ENCODE results near the gene TCF12. TPM values are rescaled to one million over a fixed set of nuclear protein-coding genes. Genes with fewer than 3 reads are reported as not detected.

The TCF12 gene
- total RNA-seq, 1 experiment from 2014 or later, result 76.7 TPM

DNA sequence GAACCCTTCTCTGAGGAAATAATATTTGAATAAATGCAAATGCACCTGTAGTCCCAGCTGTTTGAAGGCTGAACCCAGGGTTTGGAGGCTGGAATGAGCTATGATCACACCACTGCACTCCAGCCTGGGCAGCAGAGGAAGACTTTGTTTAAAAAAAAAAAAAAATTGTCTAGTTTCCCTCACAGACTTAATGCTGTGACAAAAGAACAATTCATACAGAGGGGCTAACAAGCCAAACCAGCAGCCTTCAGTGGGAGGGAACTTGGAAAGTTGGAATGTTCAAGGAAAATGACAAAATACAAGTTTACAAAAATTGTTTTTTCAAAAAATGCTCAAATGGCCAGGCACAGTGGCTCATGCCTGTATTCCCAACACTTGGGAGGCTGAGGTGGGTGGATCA, 229.8 kb downstream of the TCF12 start:
- Histone ChIP-seq H3K79me1 (ENCODE audit: insufficient read depth, low read depth, low read length, poor library complexity, severe bottlenecking) (peaks cover 2% of the 10 kb centered on the region), H4K8ac (replicated peaks; ENCODE audit: insufficient read length, low read depth, low read length) (no peak overlapping the region), H3K23ac (ENCODE audit: insufficient read length, low read depth, low read length) (no peak overlapping the region), H3T11ph (ENCODE audit: low read length) (no peak overlapping the region), H2BK20ac (ENCODE audit: low read depth, low read length, poor library complexity, severe bottlenecking) (no peak overlapping the region), H2BK12ac (ENCODE audit: insufficient read length, low read depth, low read length) (no peak overlapping the region), H2BK15ac (ENCODE audit: low read depth, low read length) (no peak overlapping the region), H3K56ac (ENCODE audit: insufficient read length, low read depth, low read length) (no peak overlapping the region), H3K4ac (ENCODE audit: low read depth, low read length) (no peak overlapping the region), H3K9ac (ENCODE audit: extremely low read depth, insufficient read length, low read length) (no peak overlapping the region), H3K4me1 (ENCODE audit: insufficient read depth, low read length) (peaks cover 2% of the 10 kb centered on the region; the same call in 1 of the 2 replicates), H2AFZ (ENCODE audit: low read length) (no peak overlapping the region), H4K20me1 (ENCODE audit: control insufficient read depth, insufficient read depth, insufficient read length) (no peaks in the 10 kb centered on the region), H3K4me2 (ENCODE audit: insufficient read depth, insufficient read length, low read length) (no peak overlapping the region), H3K9me3 (ENCODE audit: control insufficient read depth, low read depth, low read length) (peaks cover 8% of the 10 kb centered on the region), H3K79me2 (ENCODE audit: insufficient read depth, low read length) (no peaks in the 10 kb centered on the region), H3K27me3 (ENCODE audit: insufficient read depth, low read length) (no peaks in the 10 kb centered on the region), H2BK120ac (ENCODE audit: low read depth, low read length, poor library complexity, severe bottlenecking) (no peak overlapping the region), H3K14ac (ENCODE audit: insufficient read depth, low read length) (no peak overlapping the region), H3K18ac (ENCODE audit: insufficient read length, low read depth, low read length) (no peak overlapping the region), H2AK5ac (ENCODE audit: insufficient read length, low read length) (no peak overlapping the region), H4K91ac (ENCODE audit: insufficient read length, low read depth, low read length) (no peak overlapping the region), H3K23me2 (ENCODE audit: insufficient read length, low read depth, low read length, poor library complexity, severe bottlenecking) (no peaks in the 10 kb centered on the region), H2BK5ac (ENCODE audit: insufficient read length, low read length) (no peak overlapping the region), H3K27ac (ENCODE audit: insufficient read length, low read depth, low read length) (no peak overlapping the region), H4K5ac (ENCODE audit: insufficient read length, low read depth, low read length) (no peak overlapping the region)
- Mint-ChIP-seq H3K27me3 (ENCODE audit: low read depth) (no peaks in the 10 kb centered on the region; the same call in none of the 2 replicates), H3K4me1 (peaks cover 15 to 17% of the 10 kb centered on the region in 2 experiments), H3K9me3 (peaks cover 22% of the 10 kb centered on the region in 2 experiments), H3K36me3 (ENCODE audit: insufficient read depth in 1 of 3, low read depth in 3 of 3) (peaks cover 26 to 35% (median 27%) of the 10 kb centered on the region in 3 experiments), H3K4me3 (no peak overlapping the region), H3K27ac (no peak overlapping the region; a peak in 1 of 7 replicates)
- TF ChIP-seq, protein P1, sequence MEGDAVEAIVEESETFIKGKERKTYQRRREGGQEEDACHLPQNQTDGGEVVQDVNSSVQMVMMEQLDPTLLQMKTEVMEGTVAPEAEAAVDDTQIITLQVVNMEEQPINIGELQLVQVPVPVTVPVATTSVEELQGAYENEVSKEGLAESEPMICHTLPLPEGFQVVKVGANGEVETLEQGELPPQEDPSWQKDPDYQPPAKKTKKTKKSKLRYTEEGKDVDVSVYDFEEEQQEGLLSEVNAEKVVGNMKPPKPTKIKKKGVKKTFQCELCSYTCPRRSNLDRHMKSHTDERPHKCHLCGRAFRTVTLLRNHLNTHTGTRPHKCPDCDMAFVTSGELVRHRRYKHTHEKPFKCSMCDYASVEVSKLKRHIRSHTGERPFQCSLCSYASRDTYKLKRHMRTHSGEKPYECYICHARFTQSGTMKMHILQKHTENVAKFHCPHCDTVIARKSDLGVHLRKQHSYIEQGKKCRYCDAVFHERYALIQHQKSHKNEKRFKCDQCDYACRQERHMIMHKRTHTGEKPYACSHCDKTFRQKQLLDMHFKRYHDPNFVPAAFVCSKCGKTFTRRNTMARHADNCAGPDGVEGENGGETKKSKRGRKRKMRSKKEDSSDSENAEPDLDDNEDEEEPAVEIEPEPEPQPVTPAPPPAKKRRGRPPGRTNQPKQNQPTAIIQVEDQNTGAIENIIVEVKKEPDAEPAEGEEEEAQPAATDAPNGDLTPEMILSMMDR (conservative IDR thresholded peaks at IDR 0.05), result no peak
- no peak for DNase-seq

Measured in H9 (cell line).